HepG2 (cell line): Measurements from ENCODE around the gene PCYOX1L. TPM values are rescaled to one million over a fixed set of nuclear protein-coding genes. Genes with fewer than 3 reads are reported as not detected.

Experiments used
- AHR ChIP-seq: IDR thresholded peaks from 2 replicates; pipeline ENCODE4 v1.6.1; 2018; ENCODE audit warnings: missing genetic modification reagents, missing compliant biosample characterization
- ATF7 ChIP-seq, 2 experiments: fragments of 450-650 bp in 1 of 2; sonication (generic) in 1 of 2; formaldehyde crosslinking in 1 of 2; IDR thresholded peaks; 2 replicates each; pipeline versions ENCODE4 v1.4.0 to v1.6.1; 2016 to 2020; ENCODE audit warnings: antibody characterized with exemption in 1 of 2, mild to moderate bottlenecking in 1 of 2, missing genetic modification reagents in 1 of 2
- CHD2 ChIP-seq: IDR thresholded peaks from 2 replicates; pipeline ENCODE4 v1.6.1; 2011; ENCODE audit warnings: low read depth, low read length, improper control_type of control experiment
- ERF ChIP-seq: IDR thresholded peaks from 2 replicates; pipeline ENCODE4 v1.6.1; 2018; ENCODE audit warnings: missing biosample characterization, missing genetic modification reagents
- FOXA1 ChIP-seq, 2 experiments: fragments of 450-650 bp in 1 of 2; sonication (generic) in 1 of 2; formaldehyde crosslinking in 1 of 2; IDR thresholded peaks; 2 replicates each; pipeline versions ENCODE4 v1.4.0 to v1.6.1; 2016 to 2020; ENCODE audit warnings: missing genetic modification reagents in 1 of 2
- GPN1 ChIP-seq: sonication (generic); formaldehyde crosslinking; IDR thresholded peaks from 2 replicates; pipeline ENCODE4 v1.5.1; 2020; ENCODE audit warnings: missing genetic modification reagents, borderline replicate concordance
- HCFC1 ChIP-seq: fragments of 150-350 bp; IDR thresholded peaks from 2 replicates; pipeline ENCODE4 v1.6.1; 2014; ENCODE audit warnings: low read depth, low read length
- HMG20B ChIP-seq: conservative IDR thresholded peaks from 2 replicates; pipeline ENCODE4 v1.6.1; 2016; ENCODE audit warnings: missing genetic modification reagents, missing compliant biosample characterization
- HNF4A ChIP-seq: sonication (generic); formaldehyde crosslinking; IDR thresholded peaks from 2 replicates; pipeline ENCODE4 v1.4.0; 2020; ENCODE audit warnings: missing genetic modification reagents
- HNRNPH1 ChIP-seq: fragments of 200-400 bp; formaldehyde crosslinking; optimal IDR thresholded peaks from 2 replicates; pipeline ENCODE3; 2017; ENCODE audit warnings: mild to moderate bottlenecking, low read depth, low read length
- RCOR2 ChIP-seq: IDR thresholded peaks from 2 replicates; pipeline ENCODE4 v1.6.1; 2016; ENCODE audit warnings: missing biosample characterization, missing genetic modification reagents
- RXRB ChIP-seq: IDR thresholded peaks from 2 replicates; pipeline ENCODE4 v1.6.1; 2016; ENCODE audit warnings: borderline replicate concordance, missing genetic modification reagents, missing compliant biosample characterization
- SATB2 ChIP-seq: sonication (generic); formaldehyde crosslinking; IDR thresholded peaks from 2 replicates; pipeline ENCODE4 v1.5.0; 2020; ENCODE audit warnings: missing genetic modification reagents
- SMAD9 ChIP-seq: sonication (generic); formaldehyde crosslinking; IDR thresholded peaks from 2 replicates; pipeline ENCODE4 v1.5.1; 2020; ENCODE audit warnings: mild to moderate bottlenecking, missing genetic modification reagents
- TBX2 ChIP-seq: sonication (generic); formaldehyde crosslinking; IDR thresholded peaks from 2 replicates; pipeline ENCODE4 v1.5.0; 2020; ENCODE audit warnings: missing genetic modification reagents, mild to moderate bottlenecking, borderline replicate concordance
- THAP11 ChIP-seq: IDR thresholded peaks from 2 replicates; pipeline ENCODE4 v1.6.1; 2016; ENCODE audit warnings: missing biosample characterization, missing genetic modification reagents
- ZBTB7A ChIP-seq: sonication (generic); formaldehyde crosslinking; IDR thresholded peaks from 2 replicates; pipeline ENCODE4 v1.8.0; 2022; ENCODE audit warnings: mild to moderate bottlenecking, missing genetic modification reagents
- ZFP1 ChIP-seq: IDR thresholded peaks from 2 replicates; pipeline ENCODE4 v1.6.1; 2016
- ZFP41 ChIP-seq: sonication (generic); formaldehyde crosslinking; IDR thresholded peaks from 2 replicates; pipeline ENCODE4 v1.4.0; 2020; ENCODE audit warnings: mild to moderate bottlenecking, missing genetic modification reagents, borderline replicate concordance
- ZFP90 ChIP-seq: sonication (generic); formaldehyde crosslinking; IDR thresholded peaks from 2 replicates; pipeline ENCODE4 v1.8.0; 2022; ENCODE audit warnings: missing genetic modification reagents, mild to moderate bottlenecking, inconsistent platforms, borderline replicate concordance
- ZNF124 ChIP-seq: sonication (generic); formaldehyde crosslinking; IDR thresholded peaks from 2 replicates; pipeline ENCODE4 v1.4.0; 2020; ENCODE audit warnings: missing genetic modification reagents
- polyA plus RNA-seq, 8 experiments: library from polyadenylated mRNA; depleted of rRNA in 3 of 8; stranded (reverse) in 7 of 8; unstranded in 1 of 8; fragments of >200 nt; fragmentation: Illumina TruSeq in 4 of 8; extraction: Trizol in 4 of 8; gene quantifications; 2 replicates each; pipeline versions ENCODE4 v1.2.1 to v1.2.3, GENCODE V29; 2011 to 2016; ENCODE audit warnings: low read depth in 4 of 8, missing spikeins in 1 of 8, mixed read lengths in 1 of 8; ENCODE audit not compliant: insufficient read depth in 1 of 8
- total RNA-seq, 5 experiments: library from RNA; depleted of rRNA; stranded (reverse); fragments of >200 nt; fragmentation: Illumina TruSeq; extraction: Trizol; gene quantifications; 2 replicates each; pipeline ENCODE4 v1.2.3, GENCODE V29; 2016; ENCODE audit warnings: low read depth in 1 of 5
- TF ChIP-seq, protein P1 (sequence below): sonication (generic); formaldehyde crosslinking; IDR thresholded peaks from 2 replicates; pipeline ENCODE4 v1.4.0; 2020; ENCODE audit warnings: missing genetic modification reagents
- TF ChIP-seq, protein P2 (sequence below): sonication (generic); formaldehyde crosslinking; IDR thresholded peaks from 2 replicates; pipeline ENCODE4 v1.4.0; 2020; ENCODE audit warnings: mild to moderate bottlenecking, low read depth, missing genetic modification reagents
- TF ChIP-seq, protein P3 (sequence below): sonication (generic); formaldehyde crosslinking; IDR thresholded peaks from 2 replicates; pipeline ENCODE4 v1.8.1; 2023; ENCODE audit warnings: mild to moderate bottlenecking, inconsistent platforms, moderate library complexity, missing genetic modification reagents, borderline replicate concordance
- TF ChIP-seq, protein P4 (sequence below): sonication (generic); formaldehyde crosslinking; IDR thresholded peaks from 2 replicates; pipeline ENCODE4 v1.4.0; 2020; ENCODE audit warnings: missing genetic modification reagents; ENCODE audit errors: not compliant biosample characterization
- TF ChIP-seq, protein P5 (sequence below): sonication (generic); formaldehyde crosslinking; IDR thresholded peaks from 2 replicates; pipeline ENCODE4 v1.4.0; 2020; ENCODE audit warnings: missing genetic modification reagents

Gene PCYOX1L
- total and polyA plus RNA-seq, 2 of the 13 experiments (the other 11 are each of a cell fraction or from before 2014, with no cell fraction given), result 1.00 to 3.7 TPM

DNA sequence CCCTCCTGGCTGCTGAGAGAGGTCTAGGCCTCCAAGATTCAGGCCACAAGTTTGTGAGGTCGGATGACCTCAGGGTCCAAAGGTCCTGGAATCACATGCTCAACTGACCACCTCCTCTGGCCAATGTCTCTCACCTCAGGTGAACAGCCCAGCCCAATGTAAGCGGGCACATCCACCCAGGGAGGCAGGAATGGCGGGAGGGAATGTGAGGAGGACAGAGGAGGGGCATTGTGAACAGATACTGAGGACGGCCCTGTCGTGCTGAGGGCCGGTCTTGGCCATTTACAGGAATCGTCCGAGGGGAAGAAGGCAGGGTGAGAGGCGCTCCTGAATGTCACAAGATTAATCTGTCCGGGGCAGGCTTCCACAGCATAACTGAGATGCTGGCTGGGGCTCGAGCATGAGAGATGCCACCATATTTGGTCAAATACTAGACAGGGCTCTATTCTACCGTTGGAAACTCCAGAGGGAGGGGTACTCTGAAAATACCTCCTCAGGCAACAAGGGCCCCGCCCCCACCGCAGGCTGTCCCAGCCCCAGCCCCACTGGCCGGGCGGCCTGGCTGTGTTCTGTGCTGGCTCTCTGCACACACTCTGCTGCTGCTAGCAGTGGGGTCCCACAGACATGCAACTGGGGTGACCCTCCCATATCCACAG is 22.7 kb downstream of the PCYOX1L start (continued):
- no peak for TF ChIP-seq ZBTB7A (CRISPR knock-in tag)
- TF ChIP-seq HNRNPH1, result no peak
- no peak for TF ChIP-seq TBX2 (CRISPR knock-in tag)
- TF ChIP-seq RXRB (CRISPR knock-in tag), result peak; percentile 83
- TF ChIP-seq SMAD9 (CRISPR knock-in tag), result no peak
- TF ChIP-seq GPN1, result no peak
- TF ChIP-seq THAP11 (CRISPR knock-in tag), result no peak
- TF ChIP-seq, protein P1, sequence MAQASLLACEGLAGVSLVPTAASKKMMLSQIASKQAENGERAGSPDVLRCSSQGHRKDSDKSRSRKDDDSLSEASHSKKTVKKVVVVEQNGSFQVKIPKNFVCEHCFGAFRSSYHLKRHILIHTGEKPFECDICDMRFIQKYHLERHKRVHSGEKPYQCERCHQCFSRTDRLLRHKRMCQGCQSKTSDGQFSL (CRISPR knock-in tag), result no peak
- peak; percentile 91 for TF ChIP-seq HNF4A
- TF ChIP-seq, protein P2, sequence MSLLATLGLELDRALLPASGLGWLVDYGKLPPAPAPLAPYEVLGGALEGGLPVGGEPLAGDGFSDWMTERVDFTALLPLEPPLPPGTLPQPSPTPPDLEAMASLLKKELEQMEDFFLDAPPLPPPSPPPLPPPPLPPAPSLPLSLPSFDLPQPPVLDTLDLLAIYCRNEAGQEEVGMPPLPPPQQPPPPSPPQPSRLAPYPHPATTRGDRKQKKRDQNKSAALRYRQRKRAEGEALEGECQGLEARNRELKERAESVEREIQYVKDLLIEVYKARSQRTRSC (CRISPR knock-in tag), result no peak
- TF ChIP-seq ZFP1 (CRISPR knock-in tag), result peak; percentile 87; the same call in 1 of the 2 replicates
- no peak for TF ChIP-seq HMG20B (CRISPR knock-in tag)
- no peak for TF ChIP-seq ZNF124 (CRISPR knock-in tag)
- TF ChIP-seq AHR (CRISPR knock-in tag), result no peak
- no peak for TF ChIP-seq CHD2
- TF ChIP-seq, protein P3, sequence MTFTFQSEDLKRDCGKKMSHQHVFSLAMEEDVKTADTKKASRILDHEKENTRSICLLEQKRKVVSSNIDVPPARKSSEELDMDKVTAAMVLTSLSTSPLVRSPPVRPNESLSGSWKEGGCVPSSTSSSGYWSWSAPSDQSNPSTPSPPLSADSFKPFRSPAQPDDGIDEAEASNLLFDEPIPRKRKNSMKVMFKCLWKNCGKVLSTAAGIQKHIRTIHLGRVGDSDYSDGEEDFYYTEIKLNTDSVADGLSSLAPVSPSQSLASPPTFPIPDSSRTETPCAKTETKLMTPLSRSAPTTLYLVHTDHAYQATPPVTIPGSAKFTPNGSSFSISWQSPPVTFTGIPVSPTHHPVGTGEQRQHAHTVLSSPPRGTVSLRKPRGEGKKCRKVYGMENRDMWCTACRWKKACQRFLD (CRISPR knock-in tag), result no peak
- TF ChIP-seq RCOR2 (CRISPR knock-in tag), result 0 out of 2 replicates have a peak, but pooled peaks have one; percentile 15
- TF ChIP-seq, protein P4, sequence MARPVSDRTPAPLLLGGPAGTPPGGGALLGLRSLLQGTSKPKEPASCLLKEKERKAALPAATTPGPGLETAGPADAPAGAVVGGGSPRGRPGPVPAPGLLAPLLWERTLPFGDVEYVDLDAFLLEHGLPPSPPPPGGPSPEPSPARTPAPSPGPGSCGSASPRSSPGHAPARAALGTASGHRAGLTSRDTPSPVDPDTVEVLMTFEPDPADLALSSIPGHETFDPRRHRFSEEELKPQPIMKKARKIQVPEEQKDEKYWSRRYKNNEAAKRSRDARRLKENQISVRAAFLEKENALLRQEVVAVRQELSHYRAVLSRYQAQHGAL, result no peak
- TF ChIP-seq, protein P5, sequence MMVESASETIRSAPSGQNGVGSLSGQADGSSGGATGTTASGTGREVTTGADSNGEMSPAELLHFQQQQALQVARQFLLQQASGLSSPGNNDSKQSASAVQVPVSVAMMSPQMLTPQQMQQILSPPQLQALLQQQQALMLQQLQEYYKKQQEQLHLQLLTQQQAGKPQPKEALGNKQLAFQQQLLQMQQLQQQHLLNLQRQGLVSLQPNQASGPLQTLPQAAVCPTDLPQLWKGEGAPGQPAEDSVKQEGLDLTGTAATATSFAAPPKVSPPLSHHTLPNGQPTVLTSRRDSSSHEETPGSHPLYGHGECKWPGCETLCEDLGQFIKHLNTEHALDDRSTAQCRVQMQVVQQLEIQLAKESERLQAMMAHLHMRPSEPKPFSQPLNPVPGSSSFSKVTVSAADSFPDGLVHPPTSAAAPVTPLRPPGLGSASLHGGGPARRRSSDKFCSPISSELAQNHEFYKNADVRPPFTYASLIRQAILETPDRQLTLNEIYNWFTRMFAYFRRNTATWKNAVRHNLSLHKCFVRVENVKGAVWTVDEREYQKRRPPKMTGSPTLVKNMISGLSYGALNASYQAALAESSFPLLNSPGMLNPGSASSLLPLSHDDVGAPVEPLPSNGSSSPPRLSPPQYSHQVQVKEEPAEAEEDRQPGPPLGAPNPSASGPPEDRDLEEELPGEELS (CRISPR knock-in tag), result peak; percentile 26; the same call in 1 of the 2 replicates
- no peak for TF ChIP-seq FOXA1 (IDR thresholded peaks at IDR 0.05)
- no peak for TF ChIP-seq FOXA1 (CRISPR knock-in tag; IDR thresholded peaks at IDR 0.05)
- no peak for TF ChIP-seq ERF
- TF ChIP-seq ZFP90, result no peak
- no peak for TF ChIP-seq SATB2
- no peak for TF ChIP-seq HCFC1
- no peak for TF ChIP-seq ZFP41 (CRISPR knock-in tag)
- TF ChIP-seq ATF7 (IDR thresholded peaks at IDR 0.05), result peak; percentile 36; the same call in 1 of the 2 replicates
- peak; percentile 80 for TF ChIP-seq ATF7 (CRISPR knock-in tag; IDR thresholded peaks at IDR 0.05)
